ENCODE data around the gene OR6Q1.
A peak's percentile ranks its signal among the peaks of the same experiment; 100 is the strongest.

Gene OR6Q1

GRCh38 chr11:58003036-58003435, 27.7 kb upstream of the OR6Q1 start:
- DNase-seq, result no peak
- intact Hi-C loops (cut with DNase I; ENCODE audit: low total_unique reads), result no loop called here
- Histone ChIP-seq H3K4me3 (no peak overlapping the region), H3K4me1 (no peaks in the 10 kb centered on the region), H3K36me3 (no peaks in the 10 kb centered on the region), H3K27me3 (no peaks in the 10 kb centered on the region), H3K9me3 (no peaks in the 10 kb centered on the region), H3K27ac (no peak overlapping the region)
- no peak for TF ChIP-seq CTCF (IDR thresholded peaks at IDR 0.05)

- H3K4me1 ChIP-seq, result no peaks in the 10 kb centered on the region
- no peak overlapping the region for H3K4me3 ChIP-seq
- no peaks in the 10 kb centered on the region for H3K27me3 ChIP-seq
- DNase-seq, result no peak
- TF ChIP-seq CTCF (IDR thresholded peaks at IDR 0.05), result no peak
- no peak overlapping the region for H3K27ac ChIP-seq
- H3K36me3 ChIP-seq, result no peaks in the 10 kb centered on the region
- intact Hi-C loops (cut with DNase I; ENCODE audit: low total_unique reads), result no loop called here
- H3K9me3 ChIP-seq, result no peaks in the 10 kb centered on the region
Observed at GRCh38 chr11:58003591-58003990, 27.2 kb upstream of the OR6Q1 start.

- no peaks in the 10 kb centered on the region for H3K4me1 ChIP-seq
- no peak for DNase-seq
- intact Hi-C loops (cut with DNase I; ENCODE audit: low total_unique reads), result no loop called here
- no peaks in the 10 kb centered on the region for H3K9me3 ChIP-seq
- no peaks in the 10 kb centered on the region for H3K36me3 ChIP-seq
- no peak overlapping the region for H3K4me3 ChIP-seq
- no peak overlapping the region for H3K27ac ChIP-seq
- TF ChIP-seq CTCF (IDR thresholded peaks at IDR 0.05), result no peak
- no peaks in the 10 kb centered on the region for H3K27me3 ChIP-seq
Observed at GRCh38 chr11:58004664-58005063, 26.1 kb upstream of the OR6Q1 start.

- TF ChIP-seq CTCF (IDR thresholded peaks at IDR 0.05), result no peak
- H3K4me3 ChIP-seq, result no peak overlapping the region
- intact Hi-C loops (cut with DNase I; ENCODE audit: low total_unique reads), result no loop called here
Observed at GRCh38 chr11:58006940-58007339, 23.8 kb upstream of the OR6Q1 start.

GRCh38 chr11:58011771-58012170, 19.0 kb upstream of the OR6Q1 start:
- no peak for TF ChIP-seq CTCF (IDR thresholded peaks at IDR 0.05)
- no peaks in the 10 kb centered on the region for H3K9me3 ChIP-seq
- intact Hi-C loops (cut with DNase I; ENCODE audit: low total_unique reads), result no loop called here

More at GRCh38 chr11:58006940-58007339, 23.8 kb upstream of the OR6Q1 start:
- Histone ChIP-seq H3K36me3 (no peaks in the 10 kb centered on the region), H3K27me3 (no peaks in the 10 kb centered on the region), H3K27ac (no peak overlapping the region), H3K4me1 (no peaks in the 10 kb centered on the region), H3K9me3 (no peaks in the 10 kb centered on the region)
- DNase-seq, result no peak

GRCh38 chr11:58023435-58023931, 7.3 kb upstream of the OR6Q1 start, which contains the start of gene OR9Q1:
TSS of gene OR9Q1 (plus strand) at chr11:58023881. CDS start at chr11:58179445, 155,564 bp downstream.
- Histone ChIP-seq H3K4me1 (peaks cover 0 to 30% (median 10%) of the 10 kb centered on the region in 4 donors), H3K4me3 (peak within 1 kb of the TSS in 1 of 2 donors; percentile 1), H3K36me3 (no peaks in the 10 kb centered on the region), H3K27me3 (no peaks in the 10 kb centered on the region), H3K9me3 (no peaks in the 10 kb centered on the region), H3K27ac (peak within 1 kb of the TSS; percentile 42 to 63)
- intact Hi-C loops (cut with DNase I; ENCODE audit: low total_unique reads), result no loop called here
- no peak for DNase-seq
- no peak for TF ChIP-seq CTCF (IDR thresholded peaks at IDR 0.05)

More at GRCh38 chr11:58011771-58012170, 19.0 kb upstream of the OR6Q1 start:
- Histone ChIP-seq H3K36me3 (no peaks in the 10 kb centered on the region), H3K27me3 (no peaks in the 10 kb centered on the region), H3K4me3 (no peak overlapping the region), H3K27ac (no peak overlapping the region), H3K4me1 (no peaks in the 10 kb centered on the region)
- DNase-seq, result no peak

Data from tibial artery (tissue), 4 donors.